ENCODE data around the gene ADSL.
A peak's percentile ranks its signal among the peaks of the same experiment; 100 is the strongest.

Gene ADSL

DNA sequence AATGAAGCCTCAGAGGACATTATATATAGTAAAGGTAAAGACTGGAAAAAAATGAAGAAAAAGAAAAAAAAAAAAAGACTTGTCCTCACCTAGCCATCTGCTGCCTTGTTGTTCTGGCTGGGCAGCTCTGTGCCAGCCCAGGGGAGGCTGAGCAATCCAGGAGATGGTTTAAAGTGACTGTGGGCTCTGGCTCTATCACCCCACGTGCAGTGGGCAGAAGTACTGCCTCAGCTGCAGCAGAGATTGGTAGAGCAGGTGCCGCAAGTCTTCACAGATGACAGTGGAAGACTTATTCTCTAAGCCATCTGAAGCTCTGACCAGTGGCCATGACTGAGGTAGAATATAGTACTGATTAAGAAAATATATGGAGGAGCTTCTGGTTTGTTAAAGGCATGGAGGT lies 86.3 kb downstream of the ADSL start:
- Histone ChIP-seq H3K27ac (ENCODE audit: low read length) (no peak overlapping the region), H4K20me1 (ENCODE audit: insufficient read depth, low read length) (no peaks in the 10 kb centered on the region), H3K4me1 (ENCODE audit: low read length) (peaks cover 45% of the 10 kb centered on the region), H3K4me2 (ENCODE audit: low read length) (no peak overlapping the region), H3K4me3 (ENCODE audit: low read length) (no peak overlapping the region), H2AFZ (ENCODE audit: low read depth, low read length) (no peak overlapping the region), H3K79me2 (ENCODE audit: low read length) (peaks cover 11% of the 10 kb centered on the region), H3K9ac (ENCODE audit: low read length) (no peak overlapping the region), H3K9me3 (ENCODE audit: insufficient read depth, low read length) (no peaks in the 10 kb centered on the region), H3K27me3 (ENCODE audit: low read depth, low read length) (no peaks in the 10 kb centered on the region), H3K36me3 (replicated peaks; ENCODE audit: low read depth, low read length) (peaks cover 39% of the 10 kb centered on the region)
- TF ChIP-seq EZH2phosphoT487 (IDR thresholded peaks at IDR 0.05; ENCODE audit: low read depth) = no peak
- TF ChIP-seq, protein P1, sequence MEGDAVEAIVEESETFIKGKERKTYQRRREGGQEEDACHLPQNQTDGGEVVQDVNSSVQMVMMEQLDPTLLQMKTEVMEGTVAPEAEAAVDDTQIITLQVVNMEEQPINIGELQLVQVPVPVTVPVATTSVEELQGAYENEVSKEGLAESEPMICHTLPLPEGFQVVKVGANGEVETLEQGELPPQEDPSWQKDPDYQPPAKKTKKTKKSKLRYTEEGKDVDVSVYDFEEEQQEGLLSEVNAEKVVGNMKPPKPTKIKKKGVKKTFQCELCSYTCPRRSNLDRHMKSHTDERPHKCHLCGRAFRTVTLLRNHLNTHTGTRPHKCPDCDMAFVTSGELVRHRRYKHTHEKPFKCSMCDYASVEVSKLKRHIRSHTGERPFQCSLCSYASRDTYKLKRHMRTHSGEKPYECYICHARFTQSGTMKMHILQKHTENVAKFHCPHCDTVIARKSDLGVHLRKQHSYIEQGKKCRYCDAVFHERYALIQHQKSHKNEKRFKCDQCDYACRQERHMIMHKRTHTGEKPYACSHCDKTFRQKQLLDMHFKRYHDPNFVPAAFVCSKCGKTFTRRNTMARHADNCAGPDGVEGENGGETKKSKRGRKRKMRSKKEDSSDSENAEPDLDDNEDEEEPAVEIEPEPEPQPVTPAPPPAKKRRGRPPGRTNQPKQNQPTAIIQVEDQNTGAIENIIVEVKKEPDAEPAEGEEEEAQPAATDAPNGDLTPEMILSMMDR (IDR thresholded peaks at IDR 0.05; ENCODE audit: low read depth, low read length) = no peak

DNA sequence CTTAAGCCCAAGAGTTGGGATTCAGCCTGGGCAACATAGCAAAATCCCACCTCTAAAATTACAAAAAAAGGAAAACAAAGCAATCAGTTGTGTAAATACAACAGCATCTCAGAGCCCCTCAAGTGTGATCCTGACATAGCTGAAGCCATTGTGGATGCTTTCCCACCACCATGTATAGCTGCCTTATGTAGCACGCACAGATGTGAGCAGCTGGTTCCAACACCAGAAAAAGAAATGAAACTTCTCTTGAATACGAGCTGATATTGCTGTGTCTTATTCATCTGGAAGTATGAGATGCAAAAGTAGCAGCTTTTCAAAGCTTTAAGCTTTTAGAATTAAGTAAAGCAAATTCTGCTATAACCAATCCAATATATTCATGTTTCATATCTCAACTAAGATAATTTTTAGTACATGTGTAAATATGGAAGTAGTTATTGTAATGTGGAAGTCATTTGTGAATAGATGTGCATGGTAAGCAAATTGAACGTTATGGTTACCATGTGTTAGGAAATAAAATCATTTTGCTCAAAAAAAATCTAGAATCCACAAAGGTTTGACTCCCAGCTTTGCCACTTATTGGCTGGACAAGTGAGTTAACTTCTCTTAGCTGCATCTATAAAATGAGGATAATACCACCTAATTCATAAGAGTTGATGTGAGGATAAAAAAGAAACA lies 87.3 kb downstream of the ADSL start:
- no peaks in the 10 kb centered on the region for H4K20me1 ChIP-seq (ENCODE audit: insufficient read depth, low read length)
- H3K27ac ChIP-seq (ENCODE audit: low read length) = no peak overlapping the region
- H3K4me3 ChIP-seq (ENCODE audit: low read length) = no peak overlapping the region
- peaks cover 18% of the 10 kb centered on the region for H3K79me2 ChIP-seq (ENCODE audit: low read length)
- H3K9me3 ChIP-seq (ENCODE audit: insufficient read depth, low read length) = no peaks in the 10 kb centered on the region
- peaks cover 54% of the 10 kb centered on the region for H3K4me1 ChIP-seq (ENCODE audit: low read length)
- H3K4me2 ChIP-seq (ENCODE audit: low read length) = peak overlapping the region; percentile 11; the same call in 1 of the 2 replicates
- no peak for TF ChIP-seq EZH2phosphoT487 (IDR thresholded peaks at IDR 0.05; ENCODE audit: low read depth)
- TF ChIP-seq, protein P1 (IDR thresholded peaks at IDR 0.05; ENCODE audit: low read depth, low read length) = no peak
- no peaks in the 10 kb centered on the region for H3K27me3 ChIP-seq (ENCODE audit: low read depth, low read length)
- peaks cover 35% of the 10 kb centered on the region for H3K36me3 ChIP-seq (replicated peaks; ENCODE audit: low read depth, low read length)
- no peak overlapping the region for H2AFZ ChIP-seq (ENCODE audit: low read depth, low read length)
- H3K9ac ChIP-seq (ENCODE audit: low read length) = no peak overlapping the region

DNA sequence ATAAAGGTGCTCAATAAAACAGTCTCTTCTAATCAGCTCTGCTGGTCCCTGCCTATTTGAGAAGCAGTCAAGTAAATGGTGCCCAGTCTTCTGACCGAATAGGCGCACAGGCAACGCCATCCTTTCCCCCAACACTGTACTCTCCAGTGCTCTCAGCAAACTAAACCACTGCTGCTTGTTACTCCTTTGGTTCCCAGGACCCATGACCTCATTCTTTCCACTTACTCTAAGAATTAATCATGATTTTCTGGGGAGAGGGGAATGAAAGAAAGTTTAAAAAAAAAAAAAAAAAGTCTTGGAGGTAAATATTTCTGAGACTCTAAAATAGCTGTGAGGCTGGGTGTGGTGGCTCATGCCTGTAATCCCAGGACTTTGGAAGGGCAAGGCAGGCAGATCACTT lies 87.8 kb downstream of the ADSL start:
- Histone ChIP-seq H3K4me3 (ENCODE audit: low read length) (no peak overlapping the region), H2AFZ (ENCODE audit: low read depth, low read length) (no peak overlapping the region), H3K9ac (ENCODE audit: low read length) (no peak overlapping the region), H3K79me2 (ENCODE audit: low read length) (peaks cover 18% of the 10 kb centered on the region), H4K20me1 (ENCODE audit: insufficient read depth, low read length) (no peaks in the 10 kb centered on the region), H3K27me3 (ENCODE audit: low read depth, low read length) (no peaks in the 10 kb centered on the region), H3K4me2 (ENCODE audit: low read length) (no peak overlapping the region), H3K36me3 (replicated peaks; ENCODE audit: low read depth, low read length) (peaks cover 30% of the 10 kb centered on the region), H3K27ac (ENCODE audit: low read length) (peak overlapping the region; percentile 92), H3K4me1 (ENCODE audit: low read length) (peaks cover 58% of the 10 kb centered on the region), H3K9me3 (ENCODE audit: insufficient read depth, low read length) (no peaks in the 10 kb centered on the region)
- TF ChIP-seq EZH2phosphoT487 (IDR thresholded peaks at IDR 0.05; ENCODE audit: low read depth) = no peak
- TF ChIP-seq, protein P1 (IDR thresholded peaks at IDR 0.05; ENCODE audit: low read depth, low read length) = no peak

DNA sequence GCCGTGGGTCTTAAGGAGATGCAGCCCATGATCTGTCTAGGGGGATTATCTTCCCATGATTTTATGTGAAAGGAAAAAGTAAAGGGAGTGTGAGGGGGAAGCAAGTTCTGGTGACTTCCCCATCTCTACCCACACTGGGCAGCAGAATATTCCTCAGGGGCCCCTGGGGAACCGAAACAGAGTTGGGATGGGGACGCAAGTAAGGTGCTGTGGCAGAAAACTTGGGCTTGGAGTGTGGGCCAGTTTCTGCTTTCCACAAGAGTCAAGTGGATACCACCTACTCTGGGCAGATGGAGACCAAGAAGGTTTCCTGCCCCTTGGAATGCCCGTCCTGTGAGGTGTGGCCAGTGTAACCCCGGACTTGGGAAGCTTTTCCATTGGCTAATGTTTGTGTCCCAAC lies 88.4 kb downstream of the ADSL start:
- Histone ChIP-seq H3K9ac (ENCODE audit: low read length) (peak overlapping the region; percentile 46; the same call in 1 of the 2 replicates), H3K27ac (ENCODE audit: low read length) (peak overlapping the region; percentile 92), H3K4me3 (ENCODE audit: low read length) (peak overlapping the region; percentile 67), H3K4me1 (ENCODE audit: low read length) (peaks cover 58% of the 10 kb centered on the region), H3K36me3 (replicated peaks; ENCODE audit: low read depth, low read length) (peaks cover 24% of the 10 kb centered on the region), H4K20me1 (ENCODE audit: insufficient read depth, low read length) (no peaks in the 10 kb centered on the region), H3K9me3 (ENCODE audit: insufficient read depth, low read length) (no peaks in the 10 kb centered on the region), H2AFZ (ENCODE audit: low read depth, low read length) (no peak overlapping the region), H3K27me3 (ENCODE audit: low read depth, low read length) (no peaks in the 10 kb centered on the region), H3K4me2 (ENCODE audit: low read length) (peak overlapping the region; percentile 73), H3K79me2 (ENCODE audit: low read length) (peaks cover 21% of the 10 kb centered on the region)
- TF ChIP-seq EZH2phosphoT487 (IDR thresholded peaks at IDR 0.05; ENCODE audit: low read depth) = no peak
- TF ChIP-seq, protein P1 (IDR thresholded peaks at IDR 0.05; ENCODE audit: low read depth, low read length) = no peak
